NCI-H1417 (cell line): Measurements from ENCODE around the gene HELQ.
A peak's percentile ranks its signal among the peaks of the same experiment; 100 is the strongest.
"Not testable (repeated sequence)": the region's sequence is repeated elsewhere in the genome, so short reads cannot be mapped to it uniquely, and the experiment has no call there.

Experiments used
- DNase-seq, 3 experiments: peaks; one replicate each; lab custom pipeline; 2025; lab: John Stamatoyannopoulos, UW

HELQ gene

GRCh38 chr4:83440148-83440814 lies 15.3 kb downstream of the HELQ start:
- no peak for DNase-seq

- DNase-seq = no peak
These were observed 16.9 kb downstream of the HELQ start for GRCh38 chr4:83438719-83439118.

- DNase-seq = no peak
These were observed 18.9 kb downstream of the HELQ start for GRCh38 chr4:83436680-83437079.

GRCh38 chr4:83431200-83431599 lies 24.4 kb downstream of the HELQ start:
- no peak for DNase-seq

- no peak for DNase-seq
These were observed 37.4 kb downstream of the HELQ start for GRCh38 chr4:83418211-83418610.

GRCh38 chr4:83417566-83417965 lies 38.1 kb downstream of the HELQ start:
- DNase-seq = no peak

GRCh38 chr4:83413676-83414075 lies 41.9 kb downstream of the HELQ start:
- no peak for DNase-seq

GRCh38 chr4:83408908-83409307 lies 46.7 kb downstream of the HELQ start:
- DNase-seq = no peak

GRCh38 chr4:83405844-83406816 lies 49.5 kb downstream of the HELQ start:
- DNase-seq = no peak

GRCh38 chr4:83398158-83398557 lies 57.5 kb downstream of the HELQ start:
- DNase-seq = not testable (repeated sequence)

- DNase-seq = no peak
These were observed 61.7 kb downstream of the HELQ start for GRCh38 chr4:83393908-83394307.

GRCh38 chr4:83392562-83392961 lies 63.1 kb downstream of the HELQ start:
- DNase-seq = no peak

- DNase-seq = no peak
These were observed 64.7 kb downstream of the HELQ start for GRCh38 chr4:83390944-83391343.

- DNase-seq = no peak
These were observed 65.7 kb downstream of the HELQ start for GRCh38 chr4:83389756-83390505.

- peak in 1 of 3 experiments; percentile 11 for DNase-seq
These were observed 66.4 kb downstream of the HELQ start for GRCh38 chr4:83389037-83389720.

GRCh38 chr4:83388313-83388676 lies 67.3 kb downstream of the HELQ start:
- no peak for DNase-seq

GRCh38 chr4:83387476-83388312 lies 67.9 kb downstream of the HELQ start:
- DNase-seq = no peak

- no peak for DNase-seq
These were observed 68.6 kb downstream of the HELQ start for GRCh38 chr4:83387012-83387411.

- DNase-seq = no peak
These were observed 72.8 kb downstream of the HELQ start for GRCh38 chr4:83382850-83383249.

- no peak for DNase-seq
These were observed 74.5 kb downstream of the HELQ start for GRCh38 chr4:83381173-83381572.

- DNase-seq = no peak
These were observed 77.2 kb downstream of the HELQ start for GRCh38 chr4:83378419-83378818.
